Loucy (cell line): ENCODE measurements around the gene PEX14.

Experiments
- EZH2phosphoT487 ChIP-seq: fragments of 200-600 bp; IDR thresholded peaks from 2 replicates; pipeline ENCODE4 v1.6.1; 2018; ENCODE audit warnings: antibody characterized with exemption, mild to moderate bottlenecking, moderate library complexity, borderline replicate concordance
- TF ChIP-seq, protein P1 (sequence below): fragments of 200-600 bp; sonication (generic); conservative IDR thresholded peaks from 2 replicates; pipeline ENCODE4 v1.5.1; 2014; ENCODE audit warnings: mild to moderate bottlenecking, antibody characterized with exemption, low read length

DNA sequence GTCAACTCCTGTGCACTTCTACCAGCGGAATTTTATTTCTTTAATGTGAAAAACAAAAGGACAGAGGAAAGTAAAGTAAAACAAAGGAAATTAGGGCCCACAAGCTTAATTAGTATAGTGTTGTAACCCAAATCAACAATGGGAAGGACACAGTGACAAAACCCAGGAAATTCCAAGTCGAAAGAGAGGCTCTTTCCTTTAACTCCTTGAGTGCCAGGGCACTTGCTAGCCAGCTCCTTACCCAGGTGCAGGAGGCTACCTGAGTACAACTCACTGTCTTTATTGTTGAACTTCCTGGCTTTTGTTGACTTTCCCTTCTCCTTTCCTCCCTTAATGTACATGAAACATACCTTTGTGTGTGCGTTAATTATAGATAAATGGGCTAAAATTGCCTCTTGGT is 55.0 kb downstream of the PEX14 start:
- TF ChIP-seq, protein P1, sequence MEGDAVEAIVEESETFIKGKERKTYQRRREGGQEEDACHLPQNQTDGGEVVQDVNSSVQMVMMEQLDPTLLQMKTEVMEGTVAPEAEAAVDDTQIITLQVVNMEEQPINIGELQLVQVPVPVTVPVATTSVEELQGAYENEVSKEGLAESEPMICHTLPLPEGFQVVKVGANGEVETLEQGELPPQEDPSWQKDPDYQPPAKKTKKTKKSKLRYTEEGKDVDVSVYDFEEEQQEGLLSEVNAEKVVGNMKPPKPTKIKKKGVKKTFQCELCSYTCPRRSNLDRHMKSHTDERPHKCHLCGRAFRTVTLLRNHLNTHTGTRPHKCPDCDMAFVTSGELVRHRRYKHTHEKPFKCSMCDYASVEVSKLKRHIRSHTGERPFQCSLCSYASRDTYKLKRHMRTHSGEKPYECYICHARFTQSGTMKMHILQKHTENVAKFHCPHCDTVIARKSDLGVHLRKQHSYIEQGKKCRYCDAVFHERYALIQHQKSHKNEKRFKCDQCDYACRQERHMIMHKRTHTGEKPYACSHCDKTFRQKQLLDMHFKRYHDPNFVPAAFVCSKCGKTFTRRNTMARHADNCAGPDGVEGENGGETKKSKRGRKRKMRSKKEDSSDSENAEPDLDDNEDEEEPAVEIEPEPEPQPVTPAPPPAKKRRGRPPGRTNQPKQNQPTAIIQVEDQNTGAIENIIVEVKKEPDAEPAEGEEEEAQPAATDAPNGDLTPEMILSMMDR, result no peak
- no peak for TF ChIP-seq EZH2phosphoT487
